Lung (tissue), 12 donors: ENCODE data around the gene NPHS1. TPM values are rescaled to one million over a fixed set of nuclear protein-coding genes. Genes with fewer than 3 reads are reported as not detected.

Experiments
- ATAC-seq: fragments of 200-7000 bp; cut with Tn5 transposase; one replicate; pipeline ENCODE4 v1.9.1; 2020; ENCODE audit warnings: moderate number of reproducible peaks; ENCODE audit not compliant: insufficient read depth, low FRiP score
- DNase-seq, 3 donors: peaks; one replicate each; pipeline ENCODE4 v3.0.0-alpha.2; 2013 to 2017
- H3K27ac ChIP-seq, 2 donors: one replicate each; pipeline ENCODE4 v1.5.1; 2013; ENCODE audit warnings: mild to moderate bottlenecking in 2 of 2, moderate library complexity in 2 of 2, control low read depth in 1 of 2, inconsistent platforms in 1 of 2, low read depth in 1 of 2, low read length in 1 of 2
- H3K27me3 ChIP-seq, 3 donors: one replicate each; pipeline ENCODE4 v1.5.1; 2013; ENCODE audit warnings: low read length in 2 of 3; ENCODE audit not compliant: control insufficient read depth in 3 of 3, insufficient read depth in 3 of 3
- H3K36me3 ChIP-seq, 4 donors: one replicate each; pipeline ENCODE4 v1.5.1; 2013; ENCODE audit warnings: low read length in 4 of 4, mild to moderate bottlenecking in 1 of 4, moderate library complexity in 1 of 4; ENCODE audit not compliant: control insufficient read depth in 4 of 4, insufficient read depth in 4 of 4
- H3K4me1 ChIP-seq, 5 donors: one replicate each; pipeline ENCODE4 v1.5.1; 2013; ENCODE audit warnings: low read length in 5 of 5, mild to moderate bottlenecking in 2 of 5, moderate library complexity in 1 of 5; ENCODE audit not compliant: control insufficient read depth in 5 of 5, insufficient read depth in 5 of 5
- H3K4me3 ChIP-seq: one replicate; pipeline ENCODE4 v1.5.1; 2013; ENCODE audit warnings: mild to moderate bottlenecking, control low read depth, moderate library complexity
- H3K9ac ChIP-seq, 2 donors: one replicate each; pipeline ENCODE4 v1.5.1; 2013; ENCODE audit warnings: low read length in 2 of 2, control low read depth in 1 of 2; ENCODE audit not compliant: insufficient read depth in 1 of 2
- H3K9me3 ChIP-seq, 4 donors: one replicate each; pipeline ENCODE4 v1.5.1; 2013; ENCODE audit warnings: low read length in 3 of 4, mild to moderate bottlenecking in 1 of 4, moderate library complexity in 1 of 4; ENCODE audit not compliant: control insufficient read depth in 4 of 4, insufficient read depth in 3 of 4
- CTCF ChIP-seq: IDR thresholded peaks from 2 replicates; pipeline ENCODE4 v1.5.1; 2012; ENCODE audit warnings: mild to moderate bottlenecking; ENCODE audit errors: control extremely low read depth, extremely low read depth
- WGBS, 2 donors: extraction: QIAGEN DNeasy Blood & Tissue Kit; methylation state at CpG; one replicate each; pipeline ENCODE4 v1.1.7; 2013; 5-methylcytosine and 5-hydroxymethylcytosine counted together
- polyA plus RNA-seq, 2 donors: library from polyadenylated mRNA; stranded (reverse); fragments of 200-250 nt; gene quantifications; one replicate each; pipeline ENCODE4 v1.2.1, GENCODE V29; 2013
- total RNA-seq, 2 donors: library from RNA; depleted of rRNA in 1 of 2; stranded (reverse); fragments of >200 nt in 1 of 2; gene quantifications; one replicate each; pipeline ENCODE4 v1.2.1, GENCODE V29; 2014 to 2021
- donor health status: control.
- donor health status: control.
- donor health status: Bipolar disorder and iron deficiency.
- donor health status: healthy.
- donor health status: DM: yes; HTN: yes; CAD: no.

NPHS1 gene
- total and polyA plus RNA-seq, 4 donors = 0.02 to 0.23 TPM; not detected in 2

- no peaks in the 10 kb centered on the region for H3K9me3 ChIP-seq
- no peak overlapping the region for H3K9ac ChIP-seq
- ATAC-seq (no peak), DNase-seq (no peak)
- H3K27me3 ChIP-seq = no peaks in the 10 kb centered on the region
- TF ChIP-seq CTCF = no peak
- H3K36me3 ChIP-seq = no peaks in the 10 kb centered on the region
- 68 to 76% methylated on average over 18 to 20 of the region's 20 CpGs for WGBS, 2 donors
- no peaks in the 10 kb centered on the region for H3K4me1 ChIP-seq
- H3K4me3 ChIP-seq = no peak overlapping the region
- no peak overlapping the region for H3K27ac ChIP-seq
These were observed 61.1 kb downstream of the NPHS1 start for GRCh38 chr19:35790981-35791813.

- ATAC-seq = no peak
These were observed 62.0 kb downstream of the NPHS1 start for GRCh38 chr19:35789978-35790944.

GRCh38 chr19:35789195-35789977 lies 62.9 kb downstream of the NPHS1 start:
- no peaks in the 10 kb centered on the region for H3K9me3 ChIP-seq
- no peak overlapping the region for H3K9ac ChIP-seq
- 87 to 92% methylated on average over 9 to 11 of the region's 11 CpGs for WGBS, 2 donors

More at GRCh38 chr19:35789978-35790944, 62.0 kb downstream of the NPHS1 start:
- Histone ChIP-seq H3K36me3 (peaks cover 0 to 6% (median 0%) of the 10 kb centered on the region in 4 donors), H3K4me1 (no peaks in the 10 kb centered on the region), H3K27me3 (no peaks in the 10 kb centered on the region), H3K9me3 (no peaks in the 10 kb centered on the region), H3K4me3 (no peak overlapping the region), H3K27ac (no peak overlapping the region), H3K9ac (no peak overlapping the region)
- DNase-seq = no peak
- WGBS, 2 donors = 88 to 91% methylated on average over 19 of the region's 19 CpGs
- no peak for TF ChIP-seq CTCF

More at GRCh38 chr19:35789195-35789977, 62.9 kb downstream of the NPHS1 start:
- no peaks in the 10 kb centered on the region for H3K27me3 ChIP-seq
- H3K36me3 ChIP-seq = peaks cover 0 to 9% (median 3%) of the 10 kb centered on the region in 4 donors
- DNase-seq (no peak), ATAC-seq (no peak)
- no peak for TF ChIP-seq CTCF
- no peaks in the 10 kb centered on the region for H3K4me1 ChIP-seq
- H3K4me3 ChIP-seq = no peak overlapping the region
- H3K27ac ChIP-seq = no peak overlapping the region
